ENCODE results near the gene PPP2R5C.

Gene PPP2R5C

DNA sequence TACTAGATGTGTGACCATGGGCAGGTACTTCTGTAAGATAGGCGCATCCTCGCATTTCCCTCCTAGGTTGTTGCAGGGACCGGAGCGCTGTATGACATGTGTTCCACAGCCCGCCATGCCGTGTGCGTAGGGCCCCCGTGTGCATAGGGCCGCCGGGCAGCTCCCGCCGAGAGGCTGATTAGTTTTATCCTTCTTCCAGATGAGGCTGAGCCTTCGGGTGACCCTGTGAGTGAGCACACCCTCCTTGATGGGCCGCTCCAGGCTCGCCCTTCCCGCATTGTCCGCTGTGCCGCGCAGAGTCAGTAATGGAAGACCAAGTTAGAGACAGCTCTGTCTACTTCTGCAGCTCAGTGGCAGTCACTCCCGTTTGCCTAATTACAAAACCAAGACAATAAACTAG is 130.0 kb downstream of the PPP2R5C start:
- no peak for DNase-seq

DNA sequence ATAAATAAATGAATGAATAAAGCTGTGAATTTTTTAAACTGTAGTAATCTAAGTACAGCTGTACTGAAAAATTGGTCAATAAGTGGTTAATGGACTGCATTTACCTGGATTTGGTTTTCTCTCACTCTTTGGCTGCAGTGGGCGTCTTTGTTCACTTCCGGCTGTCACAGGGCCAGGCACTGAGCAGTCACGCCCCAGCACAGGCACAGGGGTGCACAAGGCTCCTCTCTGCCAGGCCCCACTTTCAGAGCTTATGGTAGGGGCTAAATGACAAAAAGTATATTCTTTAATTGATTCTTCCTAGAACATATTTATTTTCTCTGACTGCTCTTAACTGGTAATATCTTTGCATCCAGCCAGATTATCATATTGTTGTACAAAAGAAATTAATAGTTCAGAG is 132.2 kb downstream of the PPP2R5C start:
- no peak for DNase-seq

DNA sequence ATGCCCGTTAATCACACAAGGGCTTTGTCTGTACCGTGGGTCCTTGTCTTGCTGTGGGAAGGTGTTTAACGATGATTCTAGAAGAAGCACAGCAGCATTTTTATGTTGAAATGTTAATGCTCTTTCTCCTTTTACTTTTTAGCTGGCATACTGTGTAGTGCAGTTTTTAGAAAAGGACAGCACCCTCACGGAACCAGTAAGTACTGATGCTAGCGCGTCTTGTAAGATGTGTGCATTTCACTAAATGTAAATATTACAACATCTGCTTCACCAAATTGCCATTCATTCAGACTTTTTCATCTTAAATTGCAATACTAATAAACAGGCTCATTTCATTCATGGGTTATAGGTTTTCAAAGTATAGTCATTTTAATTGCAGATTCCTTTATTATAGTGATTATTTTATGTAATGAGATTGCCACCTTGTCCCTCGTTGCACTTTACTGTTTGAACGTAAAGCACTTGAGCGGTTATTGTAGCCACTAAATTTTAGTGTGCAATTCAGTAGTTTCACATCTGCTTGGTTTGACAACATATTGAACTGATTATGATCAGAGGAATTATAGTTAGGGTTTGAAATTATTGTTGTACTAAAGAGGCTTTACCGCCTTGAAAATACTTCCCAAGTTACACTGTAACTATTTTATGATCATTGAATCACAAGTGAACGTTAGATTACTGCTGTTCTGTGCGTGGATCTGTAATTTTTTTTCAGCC is 133.0 kb downstream of the PPP2R5C start:
- DNase-seq, result no peak

DNA sequence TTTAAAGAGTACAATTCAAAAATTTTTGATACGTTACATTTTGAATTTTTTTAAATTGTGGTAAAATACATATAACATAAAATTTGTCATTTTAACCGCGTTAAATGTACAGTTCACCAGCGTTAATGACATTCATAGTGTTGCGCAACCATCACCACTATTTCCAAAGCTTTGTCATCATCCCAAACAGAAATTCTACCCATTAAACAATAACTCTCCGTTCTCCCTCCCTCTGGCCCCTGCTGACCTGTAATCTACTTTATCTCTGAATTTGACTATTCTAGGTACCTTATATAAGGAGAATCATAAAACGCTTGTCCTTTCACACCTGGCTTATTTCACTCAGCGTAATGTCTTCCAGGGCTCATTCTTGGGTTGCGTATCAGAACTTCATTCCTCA is 133.7 kb downstream of the PPP2R5C start:
- DNase-seq, result no peak

DNA sequence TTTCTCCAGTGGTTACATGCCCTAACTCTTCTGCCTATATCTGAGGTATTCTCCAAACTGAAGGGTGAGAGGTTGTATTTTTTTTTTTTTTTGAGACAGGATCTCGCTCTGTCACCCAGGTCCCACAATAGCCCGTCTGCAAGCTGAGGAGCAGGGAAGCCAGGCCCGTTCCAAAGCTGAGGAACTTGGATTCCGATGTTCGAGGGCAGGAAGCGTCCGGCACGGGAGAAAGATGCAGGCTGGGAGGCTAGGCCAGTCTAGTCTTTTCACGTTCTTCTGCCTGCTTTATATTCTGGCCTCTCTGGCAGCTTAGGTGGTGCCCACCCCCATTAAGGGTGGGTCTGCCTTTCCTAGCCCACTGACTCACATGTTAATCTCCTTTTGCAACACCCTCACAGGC is 135.8 kb downstream of the PPP2R5C start:
- DNase-seq, result no peak

DNA sequence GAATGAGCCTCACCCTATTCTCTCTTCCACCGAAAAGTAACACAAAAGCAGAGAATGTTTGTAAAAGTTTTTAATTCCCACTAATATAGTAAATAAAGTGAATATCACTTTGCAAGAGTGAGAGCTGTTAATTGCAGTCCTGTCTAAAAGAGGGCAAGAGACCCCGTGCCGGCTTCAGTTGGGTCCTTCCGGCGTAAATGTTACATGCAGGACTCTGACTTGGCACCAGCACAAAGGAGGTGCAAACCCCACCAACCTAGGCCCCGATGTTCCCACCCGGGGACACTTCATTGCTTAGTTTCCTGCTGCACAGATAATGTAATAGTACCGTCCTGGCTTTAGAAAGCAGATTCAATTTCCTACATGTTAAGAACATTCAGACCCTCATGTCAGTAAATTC is 136.9 kb downstream of the PPP2R5C start:
- DNase-seq, result no peak

DNA sequence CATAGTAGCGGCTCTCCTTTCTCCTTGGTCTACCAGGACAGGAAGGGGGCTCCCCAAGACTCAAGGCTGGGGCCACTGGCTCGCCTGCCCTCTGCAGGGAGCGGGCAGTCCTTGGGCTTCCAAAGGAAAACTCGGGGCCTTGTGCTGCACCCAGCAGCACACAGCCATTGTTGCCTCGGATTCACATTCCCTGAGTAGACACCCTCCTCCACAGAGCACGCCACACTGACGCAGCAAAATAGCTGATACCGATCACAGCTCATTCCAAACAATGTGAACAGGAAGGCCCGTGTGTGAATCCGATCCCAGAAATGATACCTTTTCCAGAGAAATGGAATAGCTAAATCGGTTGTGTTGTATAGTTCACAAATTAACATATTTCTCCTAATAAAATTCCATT is 137.8 kb downstream of the PPP2R5C start:
- no peak for DNase-seq

DNA sequence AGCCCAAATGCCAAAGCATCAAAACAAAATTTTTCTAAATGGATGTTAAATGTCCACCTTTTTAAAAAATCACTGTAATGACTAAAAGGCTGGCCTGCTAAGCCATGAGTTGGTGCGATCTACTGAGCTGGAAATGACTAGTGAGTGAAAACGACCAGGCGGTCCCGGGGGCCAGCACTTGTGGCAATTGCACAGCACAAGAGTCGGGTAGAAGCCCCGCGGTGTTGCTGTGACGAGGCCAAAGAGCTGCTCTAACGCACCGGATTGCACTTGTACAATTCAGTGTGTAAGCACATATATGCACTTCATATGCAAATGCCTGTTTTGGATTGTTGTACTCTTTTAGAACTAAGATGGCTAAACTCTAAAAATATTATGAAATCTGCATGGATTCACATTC is 138.7 kb downstream of the PPP2R5C start:
- no peak for DNase-seq

DNA sequence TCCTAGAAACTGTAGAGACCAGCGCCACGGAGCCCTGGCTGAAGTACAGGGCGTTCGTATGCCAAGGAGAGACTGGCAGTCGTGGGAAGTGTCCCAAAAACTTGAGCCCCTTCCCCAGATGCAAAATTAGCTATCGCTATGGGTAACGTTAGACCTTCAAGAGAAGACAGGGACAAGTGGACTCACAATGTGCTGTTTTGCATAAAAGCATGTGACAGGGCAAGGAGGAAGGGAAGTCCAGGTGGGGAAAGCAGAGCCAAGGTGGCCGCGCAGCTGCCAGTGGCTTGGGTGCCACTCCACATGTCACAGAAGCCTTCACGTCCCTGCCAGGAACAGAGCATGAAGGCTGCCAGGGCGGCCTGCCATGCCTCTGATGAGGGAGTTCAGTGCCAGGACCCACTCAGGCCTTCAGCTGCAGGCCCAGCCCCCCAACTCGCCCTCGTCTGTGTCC is 141.6 kb downstream of the PPP2R5C start:
- DNase-seq, result no peak

DNA sequence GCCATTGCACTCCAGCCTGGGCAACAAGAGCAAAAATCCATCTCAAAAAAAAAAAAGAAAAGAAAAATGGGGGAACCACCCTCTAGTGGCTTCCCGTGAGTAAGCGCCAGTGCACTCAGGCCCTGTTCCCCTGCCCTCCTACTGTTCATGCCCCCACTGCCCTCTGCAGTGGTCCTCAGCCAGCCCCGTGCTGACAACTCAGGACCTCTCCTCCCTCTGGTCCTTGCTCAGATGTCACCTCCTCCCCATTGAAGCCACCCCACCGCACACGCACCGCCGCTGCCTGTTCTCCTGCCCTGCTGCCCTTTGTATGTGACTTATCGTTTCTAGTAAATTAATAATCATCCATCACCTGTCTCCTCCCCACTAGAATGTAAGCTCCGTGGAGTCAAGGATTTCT is 144.1 kb downstream of the PPP2R5C start:
- DNase-seq, result no peak

DNA sequence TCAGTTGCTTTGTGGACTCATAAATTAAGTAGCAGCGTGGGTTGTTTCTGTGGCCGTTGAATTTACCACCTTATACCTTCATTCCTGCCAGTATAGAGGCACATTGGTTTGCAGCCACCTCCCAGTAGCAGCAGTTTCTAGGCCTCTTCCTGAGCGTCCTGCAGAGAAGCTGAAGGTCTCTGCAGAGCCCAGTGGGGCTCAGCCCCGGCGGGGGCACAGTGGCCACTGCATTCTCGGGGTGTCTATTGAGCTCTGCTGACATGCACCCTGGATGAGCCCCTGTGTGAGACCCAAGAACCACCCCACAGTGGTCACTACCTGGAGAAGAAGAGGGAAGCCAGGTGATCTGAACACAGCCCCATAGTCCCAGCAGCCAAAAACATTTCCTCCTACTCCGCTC is 145.1 kb downstream of the PPP2R5C start:
- DNase-seq, result no peak

DNA sequence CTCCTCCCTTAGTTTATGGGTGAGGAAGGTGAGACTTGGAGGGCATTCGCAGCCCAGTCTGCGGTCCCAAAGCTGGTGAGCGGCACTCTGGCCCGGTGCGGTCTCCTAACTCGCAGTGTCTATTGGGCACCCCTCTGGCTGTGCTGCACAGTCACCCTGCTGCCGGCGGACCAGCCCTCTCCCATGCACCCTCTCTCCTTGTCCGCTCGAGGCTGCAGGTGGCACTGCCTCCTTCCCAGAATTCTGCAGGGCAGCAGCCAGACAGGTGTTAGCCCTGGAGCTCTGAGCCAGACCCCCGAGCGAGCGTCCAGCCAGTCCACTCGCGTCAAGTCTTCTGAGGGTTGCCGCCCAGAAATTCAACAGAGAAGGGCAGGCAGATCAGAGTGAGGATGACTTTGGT is 146.1 kb downstream of the PPP2R5C start:
- no peak for DNase-seq

DNA sequence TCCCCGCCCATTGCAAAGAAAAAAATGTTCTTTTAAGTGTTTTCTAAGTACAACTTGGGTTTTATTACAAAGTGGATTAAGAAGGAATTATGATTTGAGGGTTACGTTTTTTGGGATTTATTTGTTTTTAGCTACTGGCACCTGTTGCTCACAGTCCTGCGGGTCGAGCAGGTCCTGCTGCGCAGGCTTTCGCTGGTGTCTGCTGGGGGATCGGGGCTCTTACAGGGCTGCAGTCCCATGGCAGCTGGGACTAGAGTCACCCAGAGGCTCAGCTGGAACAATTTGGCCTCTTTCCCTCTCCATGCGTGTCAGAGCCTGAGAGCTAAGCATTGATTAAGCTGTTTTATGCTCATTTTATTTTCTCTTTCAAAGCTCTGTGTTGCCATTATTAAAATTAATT is 147.3 kb downstream of the PPP2R5C start:
- no peak for DNase-seq

DNA sequence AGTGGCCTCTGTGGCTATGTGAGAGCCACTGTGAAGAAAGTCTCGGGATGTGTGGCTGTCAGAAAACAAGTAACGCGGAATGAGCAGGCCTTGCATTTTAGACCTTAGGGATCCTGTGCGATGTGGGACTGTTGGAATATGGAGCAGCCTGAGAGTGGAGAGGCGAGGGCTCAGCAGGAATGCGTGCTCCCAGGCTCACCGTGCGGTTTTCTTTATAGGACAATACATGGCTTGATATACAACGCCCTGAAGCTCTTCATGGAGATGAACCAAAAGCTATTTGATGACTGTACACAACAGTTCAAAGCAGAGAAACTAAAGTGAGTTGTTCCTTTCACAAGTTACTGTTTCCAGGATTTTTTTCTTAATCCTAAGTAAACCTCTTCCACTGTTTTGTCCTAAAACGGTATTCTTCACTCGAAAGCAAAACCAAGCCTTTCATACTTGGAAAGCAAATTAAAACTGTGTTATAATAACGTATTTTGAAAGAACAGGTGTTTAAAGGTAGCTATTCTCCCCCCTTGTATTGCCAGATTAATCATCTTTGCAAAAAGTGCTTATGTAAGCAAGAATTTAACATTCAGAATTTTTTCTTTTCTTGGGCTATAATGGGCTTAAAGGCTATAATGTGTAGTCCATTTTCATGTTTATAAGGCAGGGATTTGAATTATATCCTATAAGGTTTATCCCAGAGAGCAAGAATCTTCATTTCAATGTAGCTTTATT is 148.0 kb downstream of the PPP2R5C start:
- DNase-seq, result no peak

DNA sequence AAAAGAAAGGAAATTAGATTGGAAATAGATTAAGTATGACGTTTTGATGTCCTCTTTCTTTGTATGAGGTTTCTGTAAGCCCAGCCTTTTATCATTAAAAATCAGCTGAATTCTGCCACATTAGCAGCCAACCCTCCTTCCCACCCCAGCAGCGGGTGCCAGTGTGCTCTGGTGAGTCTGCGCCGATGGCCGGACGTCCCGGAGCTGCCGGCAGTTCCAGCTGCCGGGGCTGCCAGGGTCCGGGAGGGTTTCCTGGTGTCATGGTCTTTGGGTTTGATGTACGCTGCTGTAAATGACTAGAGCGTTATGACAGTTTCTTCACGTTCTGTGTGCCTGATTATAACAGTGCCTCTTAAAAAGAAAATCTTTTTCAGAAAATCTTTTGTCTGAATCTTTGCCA is 151.3 kb downstream of the PPP2R5C start:
- no peak for DNase-seq

DNA sequence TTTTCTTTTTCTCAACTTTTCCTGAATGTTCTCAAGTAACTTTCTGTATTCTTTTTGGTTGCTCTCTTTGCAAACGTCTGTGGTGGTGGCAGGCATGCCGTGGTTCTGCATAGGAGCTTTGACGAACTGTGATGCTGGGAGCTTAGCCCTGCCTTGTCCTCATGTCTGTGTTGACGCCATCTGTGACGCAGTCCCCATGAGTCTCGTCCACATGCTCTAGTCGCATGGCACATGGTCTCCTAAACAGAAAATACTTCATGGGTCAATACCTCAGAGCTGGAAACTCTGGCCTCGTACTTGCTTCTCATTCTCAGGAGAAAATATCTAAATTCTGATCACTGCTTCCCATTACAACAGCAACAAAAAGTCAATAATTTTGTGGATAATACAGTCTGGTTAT is 152.6 kb downstream of the PPP2R5C start:
- DNase-seq, result no peak

DNA sequence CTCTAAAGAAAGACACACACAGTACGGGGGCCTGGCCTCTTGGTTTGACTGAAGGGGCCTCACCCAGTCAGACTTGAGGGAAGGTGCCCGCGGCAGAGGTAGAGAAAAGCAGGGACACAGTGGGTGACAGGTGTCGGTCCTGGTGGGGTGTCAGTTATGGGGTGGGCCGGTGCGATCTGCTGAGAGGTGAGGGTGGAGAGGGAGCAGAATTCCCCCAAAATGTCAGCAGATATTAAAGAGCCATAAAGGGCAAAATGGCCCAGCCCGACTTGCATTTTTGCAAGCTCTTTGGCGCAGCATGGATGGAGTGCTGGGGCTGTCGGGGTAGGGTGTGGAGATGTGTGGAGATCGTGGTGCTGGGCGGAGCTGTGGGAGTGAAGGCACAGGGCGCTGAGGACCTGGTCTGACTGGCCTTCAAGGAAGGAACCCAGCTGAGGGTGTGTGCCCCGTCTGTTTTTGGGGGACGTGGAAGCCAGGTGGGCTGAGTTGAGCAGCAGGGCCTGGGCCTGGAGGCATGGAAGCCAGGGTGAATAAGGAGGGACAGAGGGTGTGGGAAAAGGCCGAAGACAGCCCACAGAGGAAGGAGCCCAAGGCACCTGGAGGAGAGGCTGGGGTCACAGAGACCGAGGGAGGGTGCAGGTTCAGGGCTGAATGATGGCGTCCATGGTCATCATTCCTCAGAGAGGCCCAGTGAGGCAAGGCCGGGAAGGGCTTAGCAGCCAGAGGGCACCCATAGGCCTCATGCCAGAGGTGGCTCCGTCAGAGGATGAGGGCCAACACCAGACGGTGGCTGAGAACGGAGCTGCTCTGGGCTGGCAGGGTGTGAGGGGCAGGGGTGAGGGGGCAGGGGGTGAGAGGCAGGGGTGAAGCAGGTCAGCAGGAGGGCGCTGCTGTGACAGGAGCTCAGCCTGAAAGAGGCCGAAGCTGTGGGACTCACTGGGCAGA is 154.6 kb downstream of the PPP2R5C start:
- no peak for DNase-seq

DNA sequence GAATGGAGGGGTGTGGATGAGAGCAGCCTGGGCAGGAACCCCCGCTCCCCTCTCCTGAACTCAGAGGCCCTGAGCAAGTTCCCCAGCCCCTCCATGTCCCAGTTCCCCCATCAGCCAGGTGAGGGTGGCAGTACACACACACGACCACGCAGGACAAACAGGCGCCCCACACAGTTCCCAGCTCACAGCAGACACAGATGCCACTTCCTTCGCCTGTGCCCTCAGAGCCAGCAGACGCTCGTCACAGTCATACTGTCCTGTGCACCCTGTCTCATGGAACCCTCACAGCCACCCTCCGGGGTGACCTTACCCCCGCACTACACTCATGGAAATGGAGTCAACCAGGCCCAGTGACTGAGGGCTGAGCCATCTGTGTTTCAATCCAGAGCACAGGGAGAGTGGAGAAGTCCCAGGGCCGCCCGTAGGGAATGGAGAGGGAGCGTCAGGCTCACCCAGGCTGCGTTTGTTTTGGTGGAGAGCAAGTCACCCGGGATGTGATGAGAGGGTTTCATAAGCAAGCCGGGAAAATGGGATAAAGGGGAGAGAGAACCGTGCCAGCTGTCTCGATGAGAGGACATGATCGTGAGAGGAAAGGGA is 155.4 kb downstream of the PPP2R5C start:
- DNase-seq, result no peak

DNA sequence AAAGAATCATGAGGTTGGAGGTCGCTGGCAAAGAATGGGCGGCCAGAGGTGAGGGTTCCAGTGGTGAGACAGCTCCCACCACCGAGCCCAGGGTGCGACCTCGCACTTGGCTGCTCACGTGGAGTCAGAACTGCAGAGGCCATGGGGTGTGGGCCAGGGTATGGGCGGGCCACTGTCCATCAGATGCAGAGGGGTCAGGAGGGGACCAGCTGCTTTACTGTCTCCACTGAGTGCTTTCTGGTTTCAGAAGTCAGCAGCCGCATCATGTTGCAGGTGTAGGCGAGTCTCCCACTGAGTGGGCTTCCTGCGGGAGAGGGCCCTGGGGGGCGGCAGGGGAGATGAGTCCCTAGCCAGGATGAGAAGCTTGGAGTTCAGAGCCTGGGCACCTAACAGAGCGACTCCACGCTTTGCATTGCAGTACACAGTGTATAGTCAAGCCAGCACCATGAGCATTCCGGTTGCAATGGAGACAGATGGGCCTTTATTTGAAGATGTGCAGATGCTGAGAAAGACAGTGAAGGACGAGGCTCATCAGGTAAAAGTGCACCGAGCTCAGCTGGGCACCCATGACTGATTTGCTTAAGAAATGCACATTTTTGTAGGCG is 156.0 kb downstream of the PPP2R5C start:
- no peak for DNase-seq

DNA sequence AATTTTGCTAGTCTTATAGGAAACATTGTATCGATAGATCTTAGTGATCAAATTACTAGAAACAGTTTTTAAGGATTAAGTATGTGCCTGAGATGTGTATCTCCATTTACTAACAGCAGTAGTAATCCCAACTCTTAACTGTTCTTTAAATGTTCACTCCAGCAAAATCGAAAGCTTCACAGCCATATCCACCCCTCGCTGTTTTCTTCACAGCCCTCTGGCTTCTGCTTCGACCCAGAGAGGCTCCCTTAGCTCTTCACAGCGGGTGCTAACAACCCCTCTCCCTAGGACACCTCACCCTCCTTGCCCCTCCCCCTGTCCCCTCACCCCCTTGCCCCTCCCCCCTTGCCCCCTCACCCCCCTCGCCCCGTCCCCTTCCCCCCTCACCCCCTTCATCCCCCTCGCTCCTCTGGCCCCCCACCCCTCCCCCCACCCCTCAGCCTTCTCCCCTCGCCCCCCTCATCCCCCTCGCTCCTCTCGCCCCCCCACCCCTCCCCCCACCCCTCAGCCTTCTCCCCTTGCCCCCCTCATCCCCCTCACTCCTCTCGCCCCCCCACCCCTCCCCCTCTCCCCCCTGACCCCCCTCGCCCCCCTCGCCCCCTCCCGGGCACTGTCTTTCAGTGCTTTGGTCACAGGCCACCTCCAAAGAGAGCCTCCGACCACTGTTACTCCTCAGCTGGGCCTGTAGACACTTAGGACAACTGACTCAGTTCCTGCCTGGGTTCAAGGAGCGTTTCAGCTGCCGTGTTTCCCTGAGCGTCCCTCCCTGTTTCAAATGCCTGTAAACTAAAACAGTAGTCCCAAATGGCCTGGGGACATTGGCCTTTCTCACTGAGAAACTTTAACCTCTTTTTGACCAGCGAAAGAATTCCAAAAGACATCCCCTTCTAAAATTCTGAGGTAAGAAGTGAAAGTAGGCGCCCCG is 156.8 kb downstream of the PPP2R5C start:
- no peak for DNase-seq

DNA sequence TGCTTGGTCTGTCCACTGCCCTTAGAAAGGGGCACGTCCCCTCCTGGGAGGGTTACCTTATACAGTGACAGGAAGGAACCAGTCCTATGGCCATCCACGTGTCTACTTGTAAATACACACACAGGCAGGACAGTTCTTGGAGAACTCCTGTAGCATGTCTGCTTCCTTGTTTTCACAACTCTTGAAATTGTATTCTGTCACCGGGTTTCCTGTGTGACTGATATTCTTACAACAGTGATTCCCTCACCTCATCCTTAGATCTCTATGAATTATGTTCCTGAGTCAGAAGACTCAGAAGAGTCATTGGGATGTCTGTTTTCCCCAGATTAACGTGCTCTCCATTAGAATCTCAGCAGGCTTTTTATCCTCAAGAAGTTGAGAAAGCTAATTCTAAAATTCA is 158.8 kb downstream of the PPP2R5C start:
- DNase-seq, result no peak

DNA sequence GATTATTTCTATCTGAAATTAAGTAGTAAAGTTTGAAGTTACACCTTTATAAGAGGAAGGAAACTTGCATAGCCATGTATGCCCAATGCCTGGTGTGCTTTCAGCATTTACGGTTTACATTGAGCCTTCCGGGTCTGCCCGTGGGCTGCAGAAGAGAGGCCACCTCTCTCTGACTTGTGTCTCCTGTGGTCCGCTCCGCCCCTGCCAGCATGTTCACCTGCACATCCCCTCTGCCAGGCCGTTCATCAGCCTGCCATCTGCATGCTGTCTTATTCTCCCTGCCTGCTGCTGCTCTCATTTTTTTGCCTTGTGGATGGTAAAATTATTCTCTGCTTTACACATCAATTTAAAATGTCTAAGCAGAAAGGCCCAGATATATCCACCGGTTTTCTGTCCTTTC is 161.4 kb downstream of the PPP2R5C start:
- DNase-seq, result no peak

Data from stimulated activated CD4-positive, alpha-beta T cell treated with anti-CD3 and anti-CD28 coated beads, Interleukin-4, amount 100 ng/mL, for 4 hours (primary cell).